Amniotic epithelial cell (primary cell): ENCODE results near the gene THUMPD2.
"Not testable (repeated sequence)": the region's sequence is repeated elsewhere in the genome, so short reads cannot be mapped to it uniquely, and the experiment has no call there.

Experiments used
- DNase-seq: peaks from one replicate; pipeline ENCODE4 v3.0.0-alpha.2; 2010; ENCODE audit warnings: low read depth

The THUMPD2 gene

DNA sequence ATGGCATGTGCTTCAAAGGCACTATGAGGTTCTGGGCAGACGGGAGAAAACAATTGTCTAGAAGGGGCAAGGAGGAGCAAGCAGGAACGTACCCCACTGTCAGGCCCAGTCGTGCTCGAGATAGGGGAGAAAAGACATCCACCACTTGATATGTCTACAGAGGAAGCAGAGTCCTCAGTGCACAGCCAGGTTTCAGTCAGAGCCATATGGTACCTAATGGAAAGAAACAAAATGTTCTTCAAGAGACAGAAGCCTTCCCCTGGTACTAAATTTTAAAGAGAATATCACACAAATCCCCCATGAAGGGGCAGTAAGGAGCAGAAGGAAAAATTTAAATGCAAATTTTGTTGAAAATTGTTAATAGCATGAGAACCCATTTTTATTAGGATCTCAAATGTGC is 21.9 kb downstream of the THUMPD2 start:
- DNase-seq = no peak

DNA sequence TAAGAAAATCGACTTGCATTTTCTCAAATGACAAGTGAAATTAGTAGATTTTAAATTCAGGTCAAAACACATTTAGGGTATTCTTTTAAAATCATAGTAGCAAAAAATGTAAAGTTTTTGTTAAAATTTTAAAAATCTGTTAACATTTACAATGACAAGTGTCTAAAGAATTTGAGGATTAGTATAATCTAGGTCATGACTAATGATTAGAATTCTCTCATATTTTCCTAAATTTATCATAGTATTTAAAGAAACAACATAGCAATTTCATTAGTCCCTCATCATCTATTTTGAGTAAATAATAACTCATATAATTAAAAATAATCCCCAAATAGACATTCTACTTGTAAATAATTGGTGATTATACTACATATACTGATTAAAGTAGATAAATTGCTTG is 23.6 kb downstream of the THUMPD2 start:
- DNase-seq = no peak

- DNase-seq = peak; percentile 35
Observed at GRCh38 chr2:39743269-39743776, 35.7 kb downstream of the THUMPD2 start.

- DNase-seq = peak; percentile 89
Observed at GRCh38 chr2:39741871-39742270, 37.2 kb downstream of the THUMPD2 start.

- peak; percentile 23 for DNase-seq
Observed at GRCh38 chr2:39739386-39739785, 39.7 kb downstream of the THUMPD2 start.

DNA sequence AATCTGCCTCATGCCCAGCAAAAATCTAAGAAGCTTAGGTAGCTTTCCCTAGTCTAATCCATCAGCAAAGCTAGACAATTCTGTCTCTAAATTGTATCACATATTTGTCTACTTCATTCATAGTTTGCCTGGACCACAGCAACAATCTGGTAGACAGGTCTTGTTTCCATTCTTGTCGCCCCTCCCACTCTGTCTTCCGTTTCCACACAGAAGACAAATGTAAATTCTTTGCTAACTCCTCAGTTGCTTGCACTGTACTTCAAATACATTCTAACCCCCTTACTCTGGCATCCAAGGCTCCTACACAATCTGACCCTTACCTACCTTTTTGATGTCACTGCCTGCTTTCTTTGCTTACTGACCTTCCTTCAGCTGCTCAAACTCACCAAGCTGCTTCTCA is 40.1 kb downstream of the THUMPD2 start:
- peak; percentile 85 for DNase-seq

DNA sequence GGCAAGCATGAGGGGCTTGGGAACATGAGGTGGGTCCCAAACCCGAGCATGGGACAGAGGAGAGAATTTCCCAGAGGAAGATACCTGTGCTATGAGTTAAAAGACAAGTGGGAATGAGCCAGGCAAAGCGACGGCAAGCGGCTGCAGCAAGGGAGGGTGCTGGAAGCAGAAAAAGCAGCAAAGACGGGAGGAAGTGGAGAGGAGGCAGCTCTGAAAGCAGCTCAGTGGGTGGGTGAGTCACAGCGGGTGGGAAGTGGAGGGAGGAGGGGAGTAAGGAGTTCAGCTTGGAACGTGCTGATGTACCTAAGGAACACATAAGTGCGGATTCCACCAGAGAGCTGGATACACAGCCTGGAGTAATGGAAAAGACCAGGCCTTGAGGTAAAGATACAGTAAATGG is 41.4 kb downstream of the THUMPD2 start:
- DNase-seq = peak; percentile 91

GRCh38 chr2:39736640-39737039 is 42.4 kb downstream of the THUMPD2 start:
- DNase-seq = peak; percentile 74

- peak; percentile 24 for DNase-seq
Observed at GRCh38 chr2:39735648-39736047, 43.4 kb downstream of the THUMPD2 start.

DNA sequence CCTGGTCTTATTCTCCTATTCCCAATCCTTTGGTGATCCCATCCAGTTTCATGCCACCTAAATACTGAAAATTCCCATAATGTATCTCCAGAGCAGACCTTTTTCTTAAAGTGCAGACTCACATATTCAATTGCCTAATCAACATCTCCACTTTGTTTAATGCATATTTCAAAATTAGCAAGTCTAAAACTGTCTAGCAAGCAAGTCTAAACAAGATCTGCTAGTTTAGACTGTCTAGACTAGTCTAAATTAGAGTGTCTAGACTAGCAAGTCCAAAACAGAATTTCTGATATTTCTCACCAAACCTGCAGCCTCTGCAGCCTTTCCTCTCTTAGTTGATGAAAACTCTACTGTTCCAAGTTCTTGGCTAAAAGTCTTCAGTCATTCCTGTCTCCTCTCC is 44.6 kb downstream of the THUMPD2 start:
- no peak for DNase-seq

DNA sequence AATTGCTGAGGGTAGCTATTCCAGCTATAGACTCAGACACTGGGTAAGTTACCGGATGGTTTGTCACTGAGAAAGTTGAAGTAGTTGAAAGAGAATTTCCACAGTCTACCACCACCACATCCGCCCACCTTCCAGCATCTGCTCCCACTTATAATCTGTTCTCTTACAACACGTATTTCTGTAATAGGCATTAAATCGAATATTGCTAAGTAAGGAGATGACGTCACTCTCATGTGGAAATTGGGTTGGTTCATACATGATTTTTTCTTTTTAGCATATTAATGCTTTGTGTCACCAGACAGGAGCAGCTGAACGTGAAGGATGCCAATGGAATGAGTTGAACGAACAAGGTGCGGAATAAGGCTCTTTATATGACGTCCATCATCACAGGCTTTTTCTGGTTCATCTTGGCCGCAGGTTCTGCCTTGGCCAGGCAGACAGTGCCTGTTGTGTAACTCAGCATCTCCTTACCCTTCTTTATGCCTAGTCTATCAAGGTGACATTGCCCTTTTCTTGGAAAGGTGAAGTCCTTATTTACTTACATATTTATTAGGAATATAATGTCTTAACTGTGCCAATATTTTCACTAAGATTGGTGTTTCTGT is 45.9 kb downstream of the THUMPD2 start:
- no peak for DNase-seq

DNA sequence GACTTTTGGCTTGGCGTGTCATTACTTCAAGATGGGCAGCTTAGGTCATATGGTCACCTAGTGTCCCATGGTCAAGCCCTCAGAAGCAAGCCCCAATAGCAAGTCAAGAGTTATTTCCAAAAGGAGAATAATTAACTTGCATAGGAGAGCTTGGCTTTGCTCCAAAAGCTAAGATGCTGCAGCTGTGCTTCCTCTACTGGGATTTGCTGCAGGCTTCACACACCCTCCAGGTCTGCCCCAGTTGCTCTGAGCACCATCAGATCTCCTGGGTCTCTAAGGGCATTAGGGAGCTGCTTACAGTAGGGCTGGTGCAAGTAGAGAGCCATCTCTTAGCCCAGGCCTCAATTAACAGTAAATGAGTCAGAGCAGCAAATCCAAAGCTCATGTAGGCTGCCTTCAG is 46.6 kb downstream of the THUMPD2 start:
- DNase-seq = no peak

- no peak for DNase-seq
Observed at GRCh38 chr2:39731546-39731945, 47.5 kb downstream of the THUMPD2 start.

DNA sequence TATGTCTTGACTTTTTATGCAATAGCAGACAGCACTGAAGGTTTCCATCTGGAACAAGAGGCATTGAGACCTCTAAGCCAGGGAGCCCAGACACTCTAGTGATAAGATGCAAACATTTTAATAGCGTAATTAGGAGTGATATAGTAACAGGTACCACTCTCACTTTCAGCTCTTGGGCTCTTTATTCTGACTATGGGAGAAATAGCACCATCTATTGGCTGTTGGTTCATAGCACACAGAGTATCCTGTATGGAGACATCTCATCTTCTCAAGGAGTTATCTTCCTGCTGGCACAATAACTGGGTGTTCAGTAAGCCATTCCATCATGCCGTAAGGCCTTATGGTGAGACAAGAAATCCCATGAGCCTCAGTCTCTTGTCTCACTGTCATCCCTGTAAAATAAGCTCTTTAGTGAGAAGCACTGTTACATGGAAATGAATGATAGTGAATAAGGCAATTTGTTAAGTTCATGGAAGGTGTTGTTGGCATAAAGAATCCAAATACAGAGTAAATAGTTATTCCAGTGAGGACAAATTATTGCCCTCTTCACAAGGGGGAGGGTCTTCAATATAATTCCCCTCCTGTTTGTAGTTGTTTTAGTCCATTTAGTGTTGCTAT is 48.3 kb downstream of the THUMPD2 start:
- peak; percentile 59 for DNase-seq

- DNase-seq = no peak
Observed at GRCh38 chr2:39730276-39730675, 48.8 kb downstream of the THUMPD2 start.

- DNase-seq = peak; percentile 42
Observed at GRCh38 chr2:39728941-39729351, 50.1 kb downstream of the THUMPD2 start.

DNA sequence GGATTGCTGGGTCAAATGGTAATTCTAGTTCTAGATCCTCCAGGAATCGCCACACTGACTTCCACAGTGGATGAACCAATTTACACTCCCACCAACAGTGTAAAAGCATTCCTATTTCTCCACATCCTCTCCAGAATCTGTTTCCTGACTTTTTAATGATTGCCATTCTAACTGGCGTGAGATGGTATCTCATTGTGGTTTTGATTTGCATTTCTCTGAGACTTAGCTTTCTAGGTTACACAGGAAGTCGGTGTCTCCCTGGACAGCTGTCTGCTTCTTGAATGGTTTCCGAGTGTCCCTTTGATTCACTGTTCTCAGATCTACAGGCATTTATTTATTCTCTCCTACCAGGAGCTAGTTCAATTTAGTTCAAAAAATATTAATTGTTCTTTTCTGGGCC is 51.0 kb downstream of the THUMPD2 start:
- DNase-seq = not testable (repeated sequence)

- DNase-seq = no peak
Observed at GRCh38 chr2:39725401-39725800, 53.7 kb downstream of the THUMPD2 start.

DNA sequence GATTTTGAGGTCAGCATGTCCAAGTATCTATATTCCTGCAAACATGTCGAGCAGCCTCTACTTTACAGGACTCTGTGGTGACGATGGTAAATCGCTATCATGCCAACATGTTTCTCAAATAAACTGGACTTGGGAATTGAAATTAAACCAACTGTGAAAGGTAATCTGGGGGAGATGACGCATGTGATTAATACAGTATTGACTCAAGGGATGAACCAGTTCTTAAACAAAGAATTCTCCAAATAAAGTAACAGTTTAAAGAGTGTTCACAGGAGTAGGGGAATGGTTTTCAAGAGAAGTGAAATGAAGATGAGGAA is 54.3 kb downstream of the THUMPD2 start:
- no peak for DNase-seq

DNA sequence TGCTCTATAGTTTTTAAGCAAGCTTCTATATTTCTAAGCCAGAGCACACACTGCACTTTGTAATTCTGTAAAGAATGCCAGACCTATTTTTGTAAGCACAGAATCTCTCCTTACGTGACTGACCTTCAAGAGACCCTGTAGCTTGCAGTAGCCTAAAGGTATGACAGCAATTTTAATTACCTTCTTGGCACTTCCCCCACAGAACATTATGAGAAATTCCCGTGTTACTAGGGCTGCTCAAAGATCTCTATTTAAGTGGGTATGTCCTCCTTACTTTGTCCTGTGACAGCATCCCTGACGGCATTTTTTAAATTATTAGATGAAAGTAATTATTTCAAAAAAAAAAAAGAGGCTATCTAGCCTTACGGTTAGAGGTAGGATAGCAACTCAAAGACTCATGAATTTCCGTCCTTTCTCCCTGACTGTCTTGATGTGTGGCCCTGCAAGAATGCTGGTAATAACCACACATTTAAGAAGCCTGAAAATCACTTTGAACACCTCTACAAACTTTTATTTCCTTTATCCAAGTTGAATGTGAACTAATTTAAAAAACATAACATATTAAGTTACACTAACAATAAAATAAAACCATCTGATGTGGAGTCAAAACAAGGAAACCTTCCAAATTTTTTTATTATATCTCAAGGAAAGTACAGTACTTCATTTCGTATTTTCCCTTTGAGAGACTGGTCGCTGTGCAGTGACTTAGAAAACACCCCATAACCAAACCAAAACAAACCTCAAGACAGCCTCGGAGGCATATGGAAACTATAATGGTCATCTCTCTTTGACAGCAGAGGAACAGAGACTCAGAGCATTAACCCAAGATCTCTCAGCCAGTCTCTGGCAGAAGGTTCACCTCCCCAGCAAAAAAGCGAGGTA is 54.9 kb downstream of the THUMPD2 start:
- peak; percentile 30 for DNase-seq

DNA sequence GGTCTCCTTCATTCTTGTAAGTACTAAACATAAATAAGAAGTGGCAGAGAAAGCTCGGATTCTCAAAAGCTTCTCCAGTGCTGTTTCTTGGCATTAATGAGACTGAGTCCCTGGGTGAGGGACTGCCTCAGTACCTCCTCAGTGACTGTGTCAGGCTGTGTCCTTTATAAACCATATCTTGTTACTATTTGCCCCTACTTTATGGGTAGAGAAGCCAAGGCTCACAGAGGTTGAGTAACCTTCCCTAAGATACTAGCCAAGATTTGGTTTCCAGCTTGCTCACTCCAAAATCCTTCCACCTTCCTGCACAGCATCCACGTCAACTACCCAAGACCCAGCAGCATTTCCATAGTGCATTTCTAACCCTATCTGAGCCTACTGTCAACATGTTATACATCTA is 55.6 kb downstream of the THUMPD2 start:
- no peak for DNase-seq

DNA sequence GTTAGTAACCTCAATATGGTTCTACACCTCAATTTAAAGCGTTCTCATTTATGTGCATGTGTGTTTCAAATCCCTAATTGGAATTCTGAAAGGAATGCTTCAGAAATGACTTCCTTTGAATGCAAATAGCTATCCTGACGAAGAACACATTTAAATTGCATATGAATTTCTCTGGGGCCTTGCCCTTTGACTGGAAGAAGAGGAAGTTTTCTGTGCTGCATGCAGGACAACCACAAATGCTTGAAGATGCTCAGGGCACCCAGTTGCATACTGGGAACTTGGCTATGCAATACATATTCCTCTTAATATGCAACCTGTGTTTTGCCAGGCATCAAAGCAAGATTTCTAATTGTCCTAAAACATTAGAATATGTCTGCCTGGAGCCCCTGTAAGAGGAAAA is 58.1 kb downstream of the THUMPD2 start:
- no peak for DNase-seq

- no peak for DNase-seq
Observed at GRCh38 chr2:39719317-39719716, 59.7 kb downstream of the THUMPD2 start.
